Uterus (tissue), 4 donors: ENCODE measurements around the gene RAD50. TPM values are rescaled to one million over a fixed set of nuclear protein-coding genes. Genes with fewer than 3 reads are reported as not detected.

Experiments used
- DNase-seq, 2 donors: peaks; one replicate each; pipeline ENCODE4 v3.0.0-alpha.2; 2019 to 2020
- H3K27ac ChIP-seq, 2 donors: fragments of 200-600 bp; sonication (generic); 1 replicate in 1 of 2; 2 replicates in 1 of 2; pipeline ENCODE4 v1.5.1; 2016 to 2018
- H3K27me3 ChIP-seq, 2 donors: fragments of 200-600 bp; sonication (generic); one replicate each; pipeline ENCODE4 v1.5.1; 2018 to 2019; ENCODE audit warnings: control low read depth in 1 of 2
- H3K36me3 ChIP-seq, 2 donors: fragments of 200-600 bp; sonication (generic); one replicate each; pipeline ENCODE4 v1.5.1; 2019; ENCODE audit warnings: control low read depth in 1 of 2
- H3K4me1 ChIP-seq, 2 donors: fragments of 200-600 bp; sonication (generic); one replicate each; pipeline ENCODE4 v1.5.1; 2018 to 2019; ENCODE audit warnings: control low read depth in 1 of 2
- H3K4me3 ChIP-seq, 2 donors: fragments of 200-600 bp; sonication (generic); 1 replicate in 1 of 2; 2 replicates in 1 of 2; pipeline ENCODE4 v1.5.1; 2018 to 2019; ENCODE audit warnings: mild to moderate bottlenecking in 1 of 2
- H3K9me3 ChIP-seq, 2 donors: fragments of 200-600 bp; sonication (generic); one replicate each; pipeline ENCODE4 v1.5.1; 2019; ENCODE audit warnings: control low read depth in 1 of 2
- CTCF ChIP-seq, 4 experiments: fragments of 200-600 bp in 2 of 4; fragments of 450-650 bp in 2 of 4; sonication (generic) in 2 of 4; IDR thresholded peaks; one replicate each; pipeline ENCODE4 v1.5.1; 2016 to 2019; ENCODE audit warnings: antibody characterized with exemption in 4 of 4, mild to moderate bottlenecking in 2 of 4, moderate library complexity in 1 of 4
- POLR2A ChIP-seq, 2 donors: fragments of 450-650 bp; IDR thresholded peaks; one replicate each; pipeline ENCODE4 v1.6.1; 2016; ENCODE audit warnings: antibody characterized with exemption in 2 of 2, mild to moderate bottlenecking in 1 of 2, moderate library complexity in 1 of 2
- intact Hi-C: fragments of 100-400 bp; cut with DNase I; formaldehyde crosslinking; loops from one replicate; pipeline ENCODE4 v1.15.1; 2023; ENCODE audit warnings: low total_unique reads
- total RNA-seq, 4 donors: library from RNA; depleted of rRNA in 3 of 4; stranded (reverse); fragments of >200 nt in 3 of 4; gene quantifications; one replicate each; pipeline versions ENCODE4 v1.1.0 to v1.2.4, GENCODE V29; 2014 to 2023
- donor health status: DM: yes; HTN: yes; CAD: no.

The RAD50 gene
- total RNA-seq, 4 donors from 2014 or later = 13.8 to 50.0 (median 32.6) TPM

- intact Hi-C loops = no loop called here
- no peaks in the 10 kb centered on the region for H3K27me3 ChIP-seq
Measured at GRCh38 chr5:132671000-132671399, 114.2 kb downstream of the RAD50 start.

GRCh38 chr5:132673488-132673887 lies 116.7 kb downstream of the RAD50 start:
- H3K9me3 ChIP-seq = no peaks in the 10 kb centered on the region
- peaks cover 0 to 6% of the 10 kb centered on the region in 2 donors for H3K4me1 ChIP-seq
- H3K27ac ChIP-seq = no peak overlapping the region
- no peak overlapping the region for H3K4me3 ChIP-seq
- no peaks in the 10 kb centered on the region for H3K27me3 ChIP-seq
- no peaks in the 10 kb centered on the region for H3K36me3 ChIP-seq
- TF ChIP-seq CTCF (IDR thresholded peaks at IDR 0.05) (no peak), POLR2A (IDR thresholded peaks at IDR 0.05) (no peak)
- intact Hi-C loops = no loop called here
- DNase-seq = no peak

More at GRCh38 chr5:132671000-132671399, 114.2 kb downstream of the RAD50 start:
- H3K9me3 ChIP-seq = no peaks in the 10 kb centered on the region
- no peak overlapping the region for H3K4me3 ChIP-seq
- no peaks in the 10 kb centered on the region for H3K4me1 ChIP-seq
- no peak overlapping the region for H3K27ac ChIP-seq
- TF ChIP-seq CTCF (IDR thresholded peaks at IDR 0.05) = no peak
- TF ChIP-seq POLR2A (IDR thresholded peaks at IDR 0.05) = no peak
- H3K36me3 ChIP-seq = no peaks in the 10 kb centered on the region
- no peak for DNase-seq

- TF ChIP-seq POLR2A (IDR thresholded peaks at IDR 0.05) (no peak), CTCF (IDR thresholded peaks at IDR 0.05) (no peak)
- intact Hi-C loops = no loop called here
- DNase-seq = no peak
- no peaks in the 10 kb centered on the region for H3K9me3 ChIP-seq
- H3K36me3 ChIP-seq = no peaks in the 10 kb centered on the region
- H3K4me1 ChIP-seq = peaks cover 0 to 6% of the 10 kb centered on the region in 2 donors
- H3K27ac ChIP-seq = peak within 1 kb of the TSS; percentile 20 to 62
- no peak within 1 kb of the TSS for H3K4me3 ChIP-seq
- no peaks in the 10 kb centered on the region for H3K27me3 ChIP-seq
Measured at GRCh38 chr5:132673939-132674630, 117.3 kb downstream of the RAD50 start, which contains the start of gene IL4. TSS of gene IL4 (plus strand) at chr5:132673989. CDS start at chr5:132674051, 62 bp downstream.

- no peak for DNase-seq
- no peak overlapping the region for H3K4me3 ChIP-seq
- H3K4me1 ChIP-seq = peaks cover 0 to 6% of the 10 kb centered on the region in 2 donors
- H3K27ac ChIP-seq = peak overlapping the region; percentile 20 to 62
- TF ChIP-seq POLR2A (IDR thresholded peaks at IDR 0.05) (no peak), CTCF (IDR thresholded peaks at IDR 0.05) (no peak)
- no peaks in the 10 kb centered on the region for H3K27me3 ChIP-seq
- intact Hi-C loops = no loop called here
- H3K9me3 ChIP-seq = no peaks in the 10 kb centered on the region
- no peaks in the 10 kb centered on the region for H3K36me3 ChIP-seq
Measured at GRCh38 chr5:132674671-132675506, 118.1 kb downstream of the RAD50 start.
